ENCODE measurements around the gene MDH2.
A peak's percentile ranks its signal among the peaks of the same experiment; 100 is the strongest.
"Not testable (repeated sequence)": the region's sequence is repeated elsewhere in the genome, so short reads cannot be mapped to it uniquely, and the experiment has no call there.

MDH2 gene, protein sequence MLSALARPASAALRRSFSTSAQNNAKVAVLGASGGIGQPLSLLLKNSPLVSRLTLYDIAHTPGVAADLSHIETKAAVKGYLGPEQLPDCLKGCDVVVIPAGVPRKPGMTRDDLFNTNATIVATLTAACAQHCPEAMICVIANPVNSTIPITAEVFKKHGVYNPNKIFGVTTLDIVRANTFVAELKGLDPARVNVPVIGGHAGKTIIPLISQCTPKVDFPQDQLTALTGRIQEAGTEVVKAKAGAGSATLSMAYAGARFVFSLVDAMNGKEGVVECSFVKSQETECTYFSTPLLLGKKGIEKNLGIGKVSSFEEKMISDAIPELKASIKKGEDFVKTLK

GRCh38 chr7:76047811-76048667 lies at the start of gene MDH2, which contains the start of gene STYXL1:
MDH2 (plus strand) TSS chr7:76048106; CDS start chr7:76048161, 55 bp downstream.
STYXL1 (minus strand) TSS chr7:76048000; CDS start chr7:76030523, 17,477 bp downstream.
- Mint-ChIP-seq H3K4me1 (peaks cover 53% of the 10 kb centered on the region), H3K4me3 (peak within 1 kb of the TSS; percentile 91), H3K36me3 (peaks cover 32% of the 10 kb centered on the region), H3K9me3 (no peaks in the 10 kb centered on the region), H3K27me3 (no peaks in the 10 kb centered on the region), H3K27ac (peak within 1 kb of the TSS; percentile 92)
- peak; percentile 95 for DNase-seq
- CTCF ChIA-PET, result interaction anchor here (1.4 kb wide), 1 partner anchor 131 kb away, joined by 3 read pairs; no protein-coding TSS in a partner anchor

- no peak overlapping the region for H3K4me3 Mint-ChIP-seq
- H3K9me3 Mint-ChIP-seq, result no peaks in the 10 kb centered on the region
- CTCF ChIA-PET, result no interaction called here
- H3K27ac Mint-ChIP-seq, result no peak overlapping the region
- no peaks in the 10 kb centered on the region for H3K27me3 Mint-ChIP-seq
- DNase-seq, result peak; percentile 16
- H3K36me3 Mint-ChIP-seq, result peaks cover 37% of the 10 kb centered on the region
- peaks cover 20% of the 10 kb centered on the region for H3K4me1 Mint-ChIP-seq
Measured at GRCh38 chr7:76000566-76000965, 47.3 kb upstream of the MDH2 start.

DNA sequence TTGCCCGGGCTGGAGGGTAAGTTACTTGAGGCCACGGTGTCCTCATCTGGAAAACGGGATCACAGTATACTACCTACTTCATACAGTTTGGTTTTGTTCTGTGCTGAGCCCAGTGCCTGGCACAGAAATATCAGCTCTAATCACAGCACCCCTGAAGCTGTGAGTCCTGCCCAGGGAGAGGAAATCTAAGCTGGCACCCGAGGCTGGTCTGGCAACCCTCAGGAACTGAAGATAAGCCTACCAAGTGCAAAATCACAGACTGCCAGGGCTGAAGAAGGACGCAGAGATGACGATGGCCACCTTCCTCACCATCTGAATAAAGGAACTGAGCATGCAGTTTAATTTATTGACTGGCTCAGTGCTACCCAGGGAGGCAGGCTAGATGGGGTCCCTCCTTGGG lies 45.8 kb upstream of the MDH2 start:
- Mint-ChIP-seq H3K27me3 (peaks cover 5% of the 10 kb centered on the region), H3K9me3 (no peaks in the 10 kb centered on the region), H3K36me3 (peaks cover 30% of the 10 kb centered on the region), H3K27ac (no peak overlapping the region), H3K4me1 (peaks cover 11% of the 10 kb centered on the region), H3K4me3 (no peak overlapping the region)
- CTCF ChIA-PET, result no interaction called here
- no peak for DNase-seq

DNA sequence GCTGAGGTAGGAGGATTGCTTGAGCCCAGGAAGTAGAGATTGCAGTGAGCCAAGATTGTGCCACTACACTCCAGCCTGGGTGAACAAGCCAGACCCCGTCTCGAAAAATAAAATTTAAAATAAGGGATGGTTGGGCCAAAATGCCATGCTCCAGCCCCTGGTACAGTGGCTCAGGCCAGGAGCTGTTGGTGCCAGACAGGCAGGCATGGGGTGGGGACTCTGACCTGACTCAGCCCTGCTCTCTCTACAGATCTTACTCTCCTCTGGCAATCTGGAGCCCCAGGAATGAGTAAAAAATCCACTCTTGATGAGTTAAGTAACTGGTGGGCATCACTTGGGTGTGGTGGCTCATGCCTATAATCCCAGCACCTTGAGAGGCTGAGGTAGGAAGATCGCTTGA lies 45.1 kb upstream of the MDH2 start:
- CTCF ChIA-PET, result no interaction called here
- H3K27ac Mint-ChIP-seq, result no peak overlapping the region
- peaks cover 10% of the 10 kb centered on the region for H3K27me3 Mint-ChIP-seq
- no peaks in the 10 kb centered on the region for H3K9me3 Mint-ChIP-seq
- H3K4me1 Mint-ChIP-seq, result peaks cover 5% of the 10 kb centered on the region
- H3K4me3 Mint-ChIP-seq, result no peak overlapping the region
- H3K36me3 Mint-ChIP-seq, result peaks cover 27% of the 10 kb centered on the region
- no peak for DNase-seq

DNA sequence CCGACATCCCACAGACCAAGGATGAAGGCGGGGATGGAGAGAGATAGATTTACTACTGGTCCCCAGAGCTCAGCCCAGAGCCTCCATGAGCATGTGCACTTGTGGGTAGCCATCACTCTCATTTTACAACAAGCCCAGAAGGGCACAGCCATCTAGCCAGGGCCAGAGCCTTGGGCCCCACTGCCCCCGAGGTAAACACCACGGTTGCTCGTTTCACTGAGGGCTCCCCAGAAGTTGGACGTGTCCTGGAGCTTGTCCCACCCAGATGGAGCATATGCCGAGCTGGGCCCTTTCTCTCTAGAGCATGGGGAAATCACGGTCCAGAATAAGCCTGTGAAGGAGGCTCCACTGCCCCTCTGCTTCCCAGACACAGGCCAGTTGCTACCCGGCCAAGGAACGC lies 44.6 kb upstream of the MDH2 start:
- CTCF ChIA-PET, result no interaction called here
- Mint-ChIP-seq H3K9me3 (no peaks in the 10 kb centered on the region), H3K4me3 (no peak overlapping the region), H3K36me3 (peaks cover 27% of the 10 kb centered on the region), H3K27me3 (peaks cover 12% of the 10 kb centered on the region), H3K4me1 (peaks cover 8% of the 10 kb centered on the region), H3K27ac (no peak overlapping the region)
- DNase-seq, result no peak

DNA sequence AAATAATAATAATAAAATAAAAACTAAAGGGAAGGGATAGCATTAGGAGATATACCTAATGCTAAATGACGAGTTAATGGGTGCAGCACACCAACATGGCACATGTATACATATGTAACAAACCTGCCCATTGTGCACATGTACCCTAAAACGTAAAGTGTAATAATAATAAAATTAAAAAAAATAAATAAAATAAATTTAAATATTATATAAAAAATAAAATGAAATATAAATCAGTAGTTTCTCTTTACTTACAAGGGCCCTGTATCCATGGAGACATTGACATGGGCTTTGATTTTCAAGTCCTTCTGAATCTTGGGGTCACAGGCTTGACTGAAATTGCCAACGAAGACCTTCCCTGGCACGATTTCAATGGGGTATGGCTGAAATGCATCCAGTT lies 42.9 kb upstream of the MDH2 start:
- H3K9me3 Mint-ChIP-seq, DNase-seq, H3K27ac Mint-ChIP-seq, H3K4me3 Mint-ChIP-seq, CTCF ChIA-PET: not testable (repeated sequence)
- H3K36me3 Mint-ChIP-seq, result peaks cover 26% of the 10 kb centered on the region
- H3K4me1 Mint-ChIP-seq, result peaks cover 20% of the 10 kb centered on the region
- H3K27me3 Mint-ChIP-seq, result peaks cover 23% of the 10 kb centered on the region

DNA sequence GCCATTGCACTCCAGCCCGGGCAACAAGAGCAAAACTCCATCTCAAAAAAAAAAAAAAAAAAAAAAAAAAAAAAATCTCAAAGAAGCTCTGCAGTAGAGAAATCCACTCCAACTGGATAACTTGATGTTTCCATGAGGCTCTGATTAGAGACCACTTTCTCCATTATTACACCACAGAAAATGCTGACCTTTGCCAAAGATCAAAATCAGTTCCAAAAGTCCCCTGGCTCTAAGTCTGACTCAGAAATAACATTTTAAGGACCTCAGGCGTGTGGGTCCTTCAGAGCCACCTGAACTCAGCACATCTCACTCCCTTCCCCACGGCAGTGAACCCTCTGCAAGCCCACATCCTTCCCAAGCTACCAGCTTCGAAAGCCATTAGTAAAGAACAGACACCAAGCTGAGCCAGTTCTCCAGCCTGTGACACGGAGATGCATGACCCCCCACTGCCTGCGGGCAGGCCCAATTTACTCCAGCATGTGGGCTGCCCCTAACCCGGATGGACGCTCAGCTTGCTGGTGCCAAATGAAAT lies 39.7 kb upstream of the MDH2 start:
- Mint-ChIP-seq H3K4me3 (no peak overlapping the region), H3K27ac (peak overlapping the region; percentile 90), H3K9me3 (no peaks in the 10 kb centered on the region), H3K4me1 (peaks cover 35% of the 10 kb centered on the region), H3K27me3 (peaks cover 36% of the 10 kb centered on the region), H3K36me3 (peaks cover 41% of the 10 kb centered on the region)
- CTCF ChIA-PET, result interaction anchor here (4.4 kb wide), 1 partner anchor 12 kb away, joined by 29 read pairs; no protein-coding TSS in a partner anchor
- peak; percentile 42 for DNase-seq

- peaks cover 39% of the 10 kb centered on the region for H3K36me3 Mint-ChIP-seq
- H3K9me3 Mint-ChIP-seq, result no peaks in the 10 kb centered on the region
- peaks cover 35% of the 10 kb centered on the region for H3K4me1 Mint-ChIP-seq
- peak overlapping the region; percentile 90 for H3K27ac Mint-ChIP-seq
- H3K27me3 Mint-ChIP-seq, result peaks cover 36% of the 10 kb centered on the region
- no peak for DNase-seq
- peak overlapping the region; percentile 23 for H3K4me3 Mint-ChIP-seq
- CTCF ChIA-PET, result interaction anchor here (4.4 kb wide), 1 partner anchor 11 kb away, joined by 29 read pairs; no protein-coding TSS in a partner anchor
Measured at GRCh38 chr7:76009672-76010600, 38.0 kb upstream of the MDH2 start.

DNA sequence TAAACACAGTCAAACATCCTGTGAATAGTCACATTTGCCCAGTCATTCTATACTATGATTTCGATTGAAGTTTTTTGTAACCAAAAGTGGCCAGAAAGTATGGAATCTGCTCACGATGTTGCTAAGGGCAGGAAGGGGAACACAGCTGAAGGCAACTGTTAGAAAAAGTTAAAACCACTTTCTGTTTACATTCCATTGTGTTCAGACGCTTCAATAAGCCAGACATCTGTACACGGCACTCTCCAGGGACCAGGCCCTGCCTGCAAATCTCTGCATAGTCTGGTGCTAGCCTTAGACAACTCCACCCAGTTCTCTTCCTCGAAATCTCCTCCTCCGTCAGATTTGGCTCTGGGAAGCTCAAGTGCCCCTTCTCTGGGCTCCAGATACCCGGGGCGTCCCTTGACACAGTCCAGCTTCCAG lies 36.5 kb upstream of the MDH2 start:
- H3K27ac Mint-ChIP-seq, result no peak overlapping the region
- peaks cover 35% of the 10 kb centered on the region for H3K4me1 Mint-ChIP-seq
- no peak overlapping the region for H3K4me3 Mint-ChIP-seq
- no peaks in the 10 kb centered on the region for H3K9me3 Mint-ChIP-seq
- peaks cover 32% of the 10 kb centered on the region for H3K27me3 Mint-ChIP-seq
- H3K36me3 Mint-ChIP-seq, result peaks cover 36% of the 10 kb centered on the region
- no peak for DNase-seq
- CTCF ChIA-PET, result interaction anchor here (4.4 kb wide), 1 partner anchor 9 kb away, joined by 29 read pairs; no protein-coding TSS in a partner anchor

GRCh38 chr7:76016191-76016947 lies 31.5 kb upstream of the MDH2 start:
- Mint-ChIP-seq H3K27ac (no peak overlapping the region), H3K4me3 (no peak overlapping the region), H3K36me3 (peaks cover 42% of the 10 kb centered on the region), H3K27me3 (peaks cover 4% of the 10 kb centered on the region), H3K4me1 (peaks cover 16% of the 10 kb centered on the region), H3K9me3 (no peaks in the 10 kb centered on the region)
- CTCF ChIA-PET, result no interaction called here
- DNase-seq, result no peak

GRCh38 chr7:76018520-76018919 lies 29.4 kb upstream of the MDH2 start:
- H3K27ac Mint-ChIP-seq, H3K9me3 Mint-ChIP-seq, H3K27me3 Mint-ChIP-seq, DNase-seq, H3K4me3 Mint-ChIP-seq: not testable (repeated sequence)
- CTCF ChIA-PET, result interaction anchor here (3.6 kb wide), 1 partner anchor 153 kb away, joined by 81 read pairs; no protein-coding TSS in a partner anchor
- peaks cover 34% of the 10 kb centered on the region for H3K36me3 Mint-ChIP-seq
- H3K4me1 Mint-ChIP-seq, result peaks cover 18% of the 10 kb centered on the region

DNA sequence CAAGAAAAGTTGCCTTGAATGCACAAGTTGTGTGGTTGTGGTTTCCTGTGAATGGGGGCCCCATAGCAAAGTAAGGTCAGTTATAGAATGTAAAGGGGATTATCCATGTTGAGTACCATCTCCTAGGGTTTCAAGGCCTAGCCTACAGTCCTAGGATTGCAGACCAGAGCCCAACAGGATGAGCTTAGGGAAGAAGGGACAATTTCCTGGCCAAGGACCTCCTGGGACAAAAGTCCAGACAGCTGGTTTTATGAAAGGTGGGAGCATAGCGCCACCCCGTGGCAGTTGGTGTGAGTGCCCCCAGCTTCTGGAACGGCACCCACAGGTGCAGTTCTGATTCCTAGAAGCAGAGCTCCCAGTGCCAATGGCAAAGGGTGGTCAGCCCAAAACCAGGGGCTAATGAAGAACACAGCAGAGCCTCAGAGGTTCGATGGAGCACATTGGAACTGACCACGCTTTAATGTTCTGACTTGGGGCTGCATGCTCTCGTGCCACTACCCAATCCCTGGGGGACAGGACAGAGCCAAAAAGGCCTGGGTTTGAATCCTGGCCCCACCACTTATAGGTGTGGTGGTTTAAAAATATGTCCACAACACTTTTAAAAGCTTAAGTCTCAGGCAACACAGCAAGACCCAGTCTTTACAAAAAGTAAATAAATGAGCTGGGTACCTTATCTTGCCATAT lies 27.7 kb upstream of the MDH2 start:
- Mint-ChIP-seq H3K4me1 (peaks cover 18% of the 10 kb centered on the region), H3K36me3 (peaks cover 34% of the 10 kb centered on the region), H3K27ac (no peak overlapping the region), H3K4me3 (no peak overlapping the region), H3K9me3 (no peaks in the 10 kb centered on the region), H3K27me3 (no peaks in the 10 kb centered on the region)
- peak; percentile 82 for DNase-seq
- CTCF ChIA-PET, result interaction anchor here (0.6 to 3.6 kb wide), 28 partner anchors 9 to 372 kb away, joined by 3 to 81 read pairs (median 4); no protein-coding TSS in a partner anchor
